ENCODE data around the gene LRP8.

Gene LRP8

GRCh38 chr1:53314606-53315005 lies 13.3 kb downstream of the LRP8 start:
- WGBS (ENCODE audit: extremely low coverage, insufficient coverage, insufficient read length), result no CpG with 5 or more reads among the region's 7 CpGs
- H3K4ac ChIP-seq (ENCODE audit: low read depth, low read length), result no peak overlapping the region
- H3K4me1 ChIP-seq (ENCODE audit: control insufficient read depth in 1 of 2, insufficient read depth in 2 of 2, low read length in 2 of 2), result peaks cover 0 to 2% of the 10 kb centered on the region in 2 experiments
- H3K18ac ChIP-seq (ENCODE audit: low read length), result no peak overlapping the region
- H3K9me3 ChIP-seq (ENCODE audit: insufficient read depth, low read depth, low read length), result peaks cover 2% of the 10 kb centered on the region
- H3K27me3 ChIP-seq (ENCODE audit: insufficient read depth, low read length), result no peaks in the 10 kb centered on the region
- H2AK5ac ChIP-seq (ENCODE audit: low read length), result no peak overlapping the region
- no peak overlapping the region for H3K14ac ChIP-seq (ENCODE audit: low read length)
- no peak overlapping the region for H2BK12ac ChIP-seq (ENCODE audit: low read length)
- H3K9ac ChIP-seq (ENCODE audit: low read length), result no peak overlapping the region
- H4K91ac ChIP-seq (ENCODE audit: low read depth, low read length), result no peak overlapping the region
- no peak for DNase-seq
- H4K8ac ChIP-seq (ENCODE audit: low read depth, low read length), result no peak overlapping the region
- H3K23ac ChIP-seq (ENCODE audit: low read length), result no peak overlapping the region
- no peak overlapping the region for H3K4me2 ChIP-seq (ENCODE audit: low read length)
- H4K12ac ChIP-seq (ENCODE audit: low read depth, low read length), result no peak overlapping the region
- H2BK120ac ChIP-seq (ENCODE audit: insufficient read depth, low read length, poor library complexity), result no peak overlapping the region
- H3K4me3 ChIP-seq (ENCODE audit: low read depth, low read length), result no peak overlapping the region
- no peaks in the 10 kb centered on the region for H3K79me2 ChIP-seq (ENCODE audit: control insufficient read depth, insufficient read depth, low read length, poor library complexity)
- no peak overlapping the region for H2AFZ ChIP-seq (ENCODE audit: insufficient read depth, low read length, poor library complexity)
- no peak overlapping the region for H2BK5ac ChIP-seq (ENCODE audit: low read depth, low read length, poor library complexity)
- H3K27ac ChIP-seq (ENCODE audit: low read depth, low read length), result no peak overlapping the region
- no peaks in the 10 kb centered on the region for H3K79me1 ChIP-seq (ENCODE audit: low read length)
- no peaks in the 10 kb centered on the region for H3K36me3 ChIP-seq (ENCODE audit: control insufficient read depth in 1 of 2, insufficient read depth in 2 of 2, low read length in 2 of 2)

GRCh38 chr1:53314096-53314495 lies 13.8 kb downstream of the LRP8 start:
- Histone ChIP-seq H3K23ac (ENCODE audit: low read length) (no peak overlapping the region), H3K4ac (ENCODE audit: low read depth, low read length) (no peak overlapping the region), H3K79me1 (ENCODE audit: low read length) (no peaks in the 10 kb centered on the region), H3K27ac (ENCODE audit: low read depth, low read length) (no peak overlapping the region), H3K4me3 (ENCODE audit: low read depth, low read length) (no peak overlapping the region), H4K8ac (ENCODE audit: low read depth, low read length) (no peak overlapping the region), H3K9ac (ENCODE audit: low read length) (no peak overlapping the region), H2BK120ac (ENCODE audit: insufficient read depth, low read length, poor library complexity) (no peak overlapping the region), H2AFZ (ENCODE audit: insufficient read depth, low read length, poor library complexity) (no peak overlapping the region), H3K14ac (ENCODE audit: low read length) (no peak overlapping the region), H3K79me2 (ENCODE audit: control insufficient read depth, insufficient read depth, low read length, poor library complexity) (no peaks in the 10 kb centered on the region), H2BK12ac (ENCODE audit: low read length) (no peak overlapping the region), H3K9me3 (ENCODE audit: insufficient read depth, low read depth, low read length) (peaks cover 2% of the 10 kb centered on the region), H3K4me1 (ENCODE audit: control insufficient read depth in 1 of 2, insufficient read depth in 2 of 2, low read length in 2 of 2) (peaks cover 0 to 2% of the 10 kb centered on the region in 2 experiments), H4K12ac (ENCODE audit: low read depth, low read length) (no peak overlapping the region), H2BK5ac (ENCODE audit: low read depth, low read length, poor library complexity) (no peak overlapping the region), H4K91ac (ENCODE audit: low read depth, low read length) (no peak overlapping the region), H3K27me3 (ENCODE audit: insufficient read depth, low read length) (no peaks in the 10 kb centered on the region), H2AK5ac (ENCODE audit: low read length) (no peak overlapping the region), H3K36me3 (ENCODE audit: control insufficient read depth in 1 of 2, insufficient read depth in 2 of 2, low read length in 2 of 2) (no peaks in the 10 kb centered on the region), H3K4me2 (ENCODE audit: low read length) (no peak overlapping the region), H3K18ac (ENCODE audit: low read length) (no peak overlapping the region)
- no peak for DNase-seq
- no CpG with 5 or more reads among the region's 7 CpGs for WGBS (ENCODE audit: extremely low coverage, insufficient coverage, insufficient read length)

DNA sequence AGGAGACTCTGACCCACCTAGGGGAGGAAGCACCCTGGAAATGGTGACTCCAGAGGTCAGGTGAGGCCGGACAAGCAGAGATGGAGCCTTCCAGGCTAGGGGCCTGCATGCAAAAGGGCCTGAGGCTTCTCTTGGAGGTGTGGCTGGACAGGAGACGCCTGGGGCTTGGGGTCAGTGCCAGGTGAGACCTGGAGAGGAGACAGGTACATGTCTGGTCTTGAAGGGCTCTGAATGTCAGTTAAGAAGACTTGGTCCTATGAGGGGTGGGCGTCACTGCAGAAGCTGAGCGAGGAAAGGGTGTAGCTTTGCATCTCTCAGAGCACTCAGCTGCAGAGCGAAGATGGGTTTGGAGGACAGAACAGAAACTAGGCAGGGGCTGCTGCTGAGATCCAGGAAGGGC lies 14.3 kb downstream of the LRP8 start:
- Histone ChIP-seq H3K4me1 (ENCODE audit: control insufficient read depth in 1 of 2, insufficient read depth in 2 of 2, low read length in 2 of 2) (peaks cover 0 to 2% of the 10 kb centered on the region in 2 experiments), H2BK120ac (ENCODE audit: insufficient read depth, low read length, poor library complexity) (no peak overlapping the region), H3K9me3 (ENCODE audit: insufficient read depth, low read depth, low read length) (peaks cover 2% of the 10 kb centered on the region), H4K8ac (ENCODE audit: low read depth, low read length) (no peak overlapping the region), H4K91ac (ENCODE audit: low read depth, low read length) (no peak overlapping the region), H3K14ac (ENCODE audit: low read length) (no peak overlapping the region), H2BK12ac (ENCODE audit: low read length) (no peak overlapping the region), H4K12ac (ENCODE audit: low read depth, low read length) (no peak overlapping the region), H3K23ac (ENCODE audit: low read length) (no peak overlapping the region), H2BK5ac (ENCODE audit: low read depth, low read length, poor library complexity) (no peak overlapping the region), H3K9ac (ENCODE audit: low read length) (no peak overlapping the region), H3K18ac (ENCODE audit: low read length) (no peak overlapping the region), H3K4ac (ENCODE audit: low read depth, low read length) (no peak overlapping the region), H3K79me2 (ENCODE audit: control insufficient read depth, insufficient read depth, low read length, poor library complexity) (no peaks in the 10 kb centered on the region), H3K79me1 (ENCODE audit: low read length) (no peaks in the 10 kb centered on the region), H3K4me2 (ENCODE audit: low read length) (no peak overlapping the region), H2AFZ (ENCODE audit: insufficient read depth, low read length, poor library complexity) (no peak overlapping the region), H3K4me3 (ENCODE audit: low read depth, low read length) (no peak overlapping the region), H3K36me3 (ENCODE audit: control insufficient read depth in 1 of 2, insufficient read depth in 2 of 2, low read length in 2 of 2) (no peaks in the 10 kb centered on the region), H3K27me3 (ENCODE audit: insufficient read depth, low read length) (no peaks in the 10 kb centered on the region), H3K27ac (ENCODE audit: low read depth, low read length) (no peak overlapping the region), H2AK5ac (ENCODE audit: low read length) (no peak overlapping the region)
- DNase-seq, result no peak
- no CpG with 5 or more reads among the region's 5 CpGs for WGBS (ENCODE audit: extremely low coverage, insufficient coverage, insufficient read length)

DNA sequence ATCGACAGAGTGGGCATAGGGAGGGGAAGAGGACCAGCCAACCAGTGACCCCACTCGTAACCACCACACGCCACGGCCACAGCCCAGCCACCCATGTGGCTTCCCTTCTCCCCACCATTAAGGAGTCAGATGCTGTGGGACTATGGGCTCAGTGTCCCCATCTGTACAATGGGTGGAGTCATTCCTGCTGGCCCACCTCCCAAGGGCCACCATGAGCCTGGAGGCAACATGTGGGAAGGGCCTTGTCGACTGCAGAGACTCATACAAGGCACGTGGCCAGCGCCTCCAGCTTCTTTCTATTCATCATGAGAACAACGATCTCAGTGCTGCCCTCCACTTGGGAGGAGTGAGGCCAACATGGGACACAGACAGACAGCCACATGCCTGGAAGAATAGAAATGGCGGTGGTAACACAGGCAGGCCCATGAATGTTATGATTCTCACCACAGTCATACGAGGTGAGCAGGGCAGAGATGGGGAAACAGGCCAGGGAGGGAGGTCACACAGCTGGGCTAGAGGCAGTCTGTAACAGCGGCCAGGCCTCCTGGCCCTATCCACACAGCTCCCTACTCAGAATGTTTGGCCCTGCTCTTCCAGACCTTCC lies 16.1 kb downstream of the LRP8 start:
- Histone ChIP-seq H3K27me3 (ENCODE audit: insufficient read depth, low read length) (no peaks in the 10 kb centered on the region), H4K12ac (ENCODE audit: low read depth, low read length) (no peak overlapping the region), H2AFZ (ENCODE audit: insufficient read depth, low read length, poor library complexity) (no peak overlapping the region), H3K18ac (ENCODE audit: low read length) (no peak overlapping the region), H3K27ac (ENCODE audit: low read depth, low read length) (no peak overlapping the region), H4K8ac (ENCODE audit: low read depth, low read length) (no peak overlapping the region), H2BK5ac (ENCODE audit: low read depth, low read length, poor library complexity) (no peak overlapping the region), H3K4me3 (ENCODE audit: low read depth, low read length) (no peak overlapping the region), H3K4me2 (ENCODE audit: low read length) (no peak overlapping the region), H3K4me1 (ENCODE audit: control insufficient read depth in 1 of 2, insufficient read depth in 2 of 2, low read length in 2 of 2) (peaks cover 0 to 2% of the 10 kb centered on the region in 2 experiments), H3K4ac (ENCODE audit: low read depth, low read length) (no peak overlapping the region), H4K91ac (ENCODE audit: low read depth, low read length) (no peak overlapping the region), H3K9ac (ENCODE audit: low read length) (no peak overlapping the region), H2BK120ac (ENCODE audit: insufficient read depth, low read length, poor library complexity) (no peak overlapping the region), H3K79me2 (ENCODE audit: control insufficient read depth, insufficient read depth, low read length, poor library complexity) (no peaks in the 10 kb centered on the region), H3K23ac (ENCODE audit: low read length) (no peak overlapping the region), H3K14ac (ENCODE audit: low read length) (no peak overlapping the region), H2BK12ac (ENCODE audit: low read length) (no peak overlapping the region), H3K9me3 (ENCODE audit: insufficient read depth, low read depth, low read length) (peaks cover 2% of the 10 kb centered on the region), H2AK5ac (ENCODE audit: low read length) (no peak overlapping the region), H3K79me1 (ENCODE audit: low read length) (no peaks in the 10 kb centered on the region), H3K36me3 (ENCODE audit: control insufficient read depth in 1 of 2, insufficient read depth in 2 of 2, low read length in 2 of 2) (no peaks in the 10 kb centered on the region)
- no CpG with 5 or more reads among the region's 11 CpGs for WGBS (ENCODE audit: extremely low coverage, insufficient coverage, insufficient read length)
- DNase-seq, result no peak
